ENCODE results near the gene LRBA.
"Not testable (repeated sequence)": the region's sequence is repeated elsewhere in the genome, so short reads cannot be mapped to it uniquely, and the experiment has no call there.

Gene LRBA

DNA sequence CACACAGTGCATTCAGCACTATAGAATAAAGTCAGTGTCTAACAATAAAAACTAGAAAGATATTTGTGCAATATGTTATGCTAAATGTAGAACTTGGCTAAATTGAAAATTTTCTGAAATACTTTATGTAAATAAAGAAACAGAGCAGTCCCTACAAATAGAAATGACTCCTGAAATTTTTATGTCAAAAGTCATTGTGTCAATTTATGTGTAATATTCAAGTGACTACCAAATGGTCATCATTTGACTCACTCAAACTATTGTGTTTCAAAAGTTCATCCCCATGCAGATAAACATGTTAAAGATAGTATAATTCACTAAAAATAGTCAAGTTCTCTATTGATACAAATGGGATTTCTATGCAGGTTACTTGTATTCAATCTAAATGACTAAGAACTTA is 17.9 kb downstream of the LRBA start:
- Histone ChIP-seq H3K9me2 (ENCODE audit: low read depth, low read length) (no peaks in the 10 kb centered on the region), H3K9me3 (ENCODE audit: low read length) (no peaks in the 10 kb centered on the region), H3K4me1 (ENCODE audit: insufficient read depth, low read length, severe bottlenecking) (peaks cover 22% of the 10 kb centered on the region), H3K36me3 (ENCODE audit: insufficient read depth, low read length) (peaks cover 5% of the 10 kb centered on the region; the same call in 1 of the 2 replicates), H2AFZ (ENCODE audit: low read length) (no peak overlapping the region), H3K9ac (ENCODE audit: low read length) (no peak overlapping the region), H3K79me2 (ENCODE audit: insufficient read depth, low read length) (peaks cover 79% of the 10 kb centered on the region), H3F3A (ENCODE audit: insufficient read depth, low read length) (no peaks in the 10 kb centered on the region), H3K4me2 (ENCODE audit: low read length) (no peak overlapping the region), H3K27ac (ENCODE audit: low read depth, low read length, poor library complexity, severe bottlenecking) (no peak overlapping the region), H4K20me1 (ENCODE audit: insufficient read depth, low read length) (no peaks in the 10 kb centered on the region), H3K27me3 (ENCODE audit: insufficient read depth, low read length) (no peaks in the 10 kb centered on the region), H3K4me3 (ENCODE audit: low read depth, low read length, poor library complexity, severe bottlenecking) (no peak overlapping the region)
- TF ChIP-seq, protein P1, sequence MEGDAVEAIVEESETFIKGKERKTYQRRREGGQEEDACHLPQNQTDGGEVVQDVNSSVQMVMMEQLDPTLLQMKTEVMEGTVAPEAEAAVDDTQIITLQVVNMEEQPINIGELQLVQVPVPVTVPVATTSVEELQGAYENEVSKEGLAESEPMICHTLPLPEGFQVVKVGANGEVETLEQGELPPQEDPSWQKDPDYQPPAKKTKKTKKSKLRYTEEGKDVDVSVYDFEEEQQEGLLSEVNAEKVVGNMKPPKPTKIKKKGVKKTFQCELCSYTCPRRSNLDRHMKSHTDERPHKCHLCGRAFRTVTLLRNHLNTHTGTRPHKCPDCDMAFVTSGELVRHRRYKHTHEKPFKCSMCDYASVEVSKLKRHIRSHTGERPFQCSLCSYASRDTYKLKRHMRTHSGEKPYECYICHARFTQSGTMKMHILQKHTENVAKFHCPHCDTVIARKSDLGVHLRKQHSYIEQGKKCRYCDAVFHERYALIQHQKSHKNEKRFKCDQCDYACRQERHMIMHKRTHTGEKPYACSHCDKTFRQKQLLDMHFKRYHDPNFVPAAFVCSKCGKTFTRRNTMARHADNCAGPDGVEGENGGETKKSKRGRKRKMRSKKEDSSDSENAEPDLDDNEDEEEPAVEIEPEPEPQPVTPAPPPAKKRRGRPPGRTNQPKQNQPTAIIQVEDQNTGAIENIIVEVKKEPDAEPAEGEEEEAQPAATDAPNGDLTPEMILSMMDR (IDR thresholded peaks at IDR 0.05; ENCODE audit: low read length), result no peak
- no peak for TF ChIP-seq EZH2 (IDR thresholded peaks at IDR 0.05; ENCODE audit: borderline replicate concordance, low read length)

DNA sequence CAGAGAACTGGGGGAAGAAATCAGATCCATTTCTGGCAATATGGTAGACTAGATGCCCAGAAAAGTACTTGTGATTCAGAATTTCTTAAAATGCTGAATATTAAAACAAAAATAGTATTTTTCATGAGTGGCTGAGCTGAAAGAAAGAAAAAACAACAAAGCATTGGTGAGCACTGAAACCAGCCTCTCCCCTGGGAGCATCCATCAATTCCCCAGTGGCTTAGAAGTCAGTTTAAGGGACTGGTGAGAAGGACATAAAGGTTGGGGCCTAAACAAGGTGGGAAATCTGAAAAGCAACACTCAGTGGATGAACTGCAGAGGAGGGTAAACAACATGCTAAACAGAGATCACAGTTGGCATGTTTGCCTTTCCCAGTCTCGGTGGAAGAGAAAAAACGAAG is 20.4 kb downstream of the LRBA start:
- Histone ChIP-seq H3F3A (ENCODE audit: insufficient read depth, low read length) (no peaks in the 10 kb centered on the region), H3K4me1 (ENCODE audit: insufficient read depth, low read length, severe bottlenecking) (peaks cover 13% of the 10 kb centered on the region), H3K9me2 (ENCODE audit: low read depth, low read length) (no peaks in the 10 kb centered on the region), H3K4me3 (ENCODE audit: low read depth, low read length, poor library complexity, severe bottlenecking) (no peak overlapping the region), H3K79me2 (ENCODE audit: insufficient read depth, low read length) (peaks cover 67% of the 10 kb centered on the region), H4K20me1 (ENCODE audit: insufficient read depth, low read length) (no peaks in the 10 kb centered on the region), H3K9me3 (ENCODE audit: low read length) (no peaks in the 10 kb centered on the region), H3K4me2 (ENCODE audit: low read length) (no peak overlapping the region), H3K36me3 (ENCODE audit: insufficient read depth, low read length) (peaks cover 13% of the 10 kb centered on the region; the same call in 1 of the 2 replicates), H3K9ac (ENCODE audit: low read length) (no peak overlapping the region), H3K27me3 (ENCODE audit: insufficient read depth, low read length) (no peaks in the 10 kb centered on the region), H2AFZ (ENCODE audit: low read length) (no peak overlapping the region), H3K27ac (ENCODE audit: low read depth, low read length, poor library complexity, severe bottlenecking) (no peak overlapping the region)
- no peak for TF ChIP-seq EZH2 (IDR thresholded peaks at IDR 0.05; ENCODE audit: borderline replicate concordance, low read length)
- TF ChIP-seq, protein P1 (IDR thresholded peaks at IDR 0.05; ENCODE audit: low read length), result no peak

DNA sequence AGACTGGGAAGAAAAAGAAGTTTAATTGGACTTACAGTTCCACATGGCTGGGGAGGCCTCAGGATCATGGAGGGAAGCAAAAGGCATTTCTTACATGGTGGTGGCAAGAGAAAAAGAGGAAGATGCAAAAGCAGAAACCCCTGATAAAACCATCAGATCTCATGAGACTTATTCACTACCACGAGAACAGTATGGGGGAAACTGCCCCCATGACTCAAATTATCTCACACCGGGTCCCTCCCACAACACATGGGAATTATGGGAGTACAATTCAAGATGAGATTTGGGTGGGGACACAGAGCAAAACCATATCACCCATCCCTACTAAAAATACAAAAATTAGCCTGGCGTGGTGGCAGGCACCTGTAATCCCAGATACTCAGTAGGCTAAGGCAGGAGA is 21.5 kb downstream of the LRBA start:
- not testable (repeated sequence) for H2AFZ ChIP-seq (ENCODE audit: low read length); H3K4me3 ChIP-seq (ENCODE audit: low read depth, low read length, poor library complexity, severe bottlenecking); H4K20me1 ChIP-seq (ENCODE audit: insufficient read depth, low read length); H3K27ac ChIP-seq (ENCODE audit: low read depth, low read length, poor library complexity, severe bottlenecking); H3F3A ChIP-seq (ENCODE audit: insufficient read depth, low read length); H3K4me2 ChIP-seq (ENCODE audit: low read length); H3K27me3 ChIP-seq (ENCODE audit: insufficient read depth, low read length); H3K9ac ChIP-seq (ENCODE audit: low read length); H3K4me1 ChIP-seq (ENCODE audit: insufficient read depth, low read length, severe bottlenecking); H3K9me3 ChIP-seq (ENCODE audit: low read length); H3K9me2 ChIP-seq (ENCODE audit: low read depth, low read length)
- peaks cover 13% of the 10 kb centered on the region; the same call in 1 of the 2 replicates for H3K36me3 ChIP-seq (ENCODE audit: insufficient read depth, low read length)
- H3K79me2 ChIP-seq (ENCODE audit: insufficient read depth, low read length), result peaks cover 56% of the 10 kb centered on the region

DNA sequence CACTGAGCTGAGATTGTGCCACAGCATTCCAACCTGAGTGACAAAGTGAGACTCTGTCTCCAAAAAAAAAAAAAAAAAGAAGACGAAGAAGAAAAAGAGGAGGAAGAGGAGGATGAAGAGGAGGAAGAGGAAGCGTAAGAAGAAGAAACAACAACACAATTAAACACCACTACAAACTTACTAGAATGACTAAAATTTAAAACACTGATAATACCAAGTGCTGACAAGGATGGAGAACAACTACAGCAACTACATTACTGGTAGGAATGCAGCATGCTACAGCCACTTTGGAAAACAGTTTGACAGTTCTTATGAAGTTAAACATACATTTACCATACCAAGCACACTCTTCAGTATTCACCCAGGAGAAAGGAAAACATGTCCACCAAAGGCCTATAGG is 24.1 kb downstream of the LRBA start:
- H3K36me3 ChIP-seq (ENCODE audit: insufficient read depth, low read length), result peaks cover 13% of the 10 kb centered on the region; the same call in 1 of the 2 replicates
- H3K79me2 ChIP-seq (ENCODE audit: insufficient read depth, low read length), result peaks cover 42% of the 10 kb centered on the region
- no peaks in the 10 kb centered on the region for H4K20me1 ChIP-seq (ENCODE audit: insufficient read depth, low read length)
- no peak overlapping the region for H3K4me3 ChIP-seq (ENCODE audit: low read depth, low read length, poor library complexity, severe bottlenecking)
- H3K9me2 ChIP-seq (ENCODE audit: low read depth, low read length), result no peaks in the 10 kb centered on the region
- H3F3A ChIP-seq (ENCODE audit: insufficient read depth, low read length), result no peaks in the 10 kb centered on the region
- no peaks in the 10 kb centered on the region for H3K4me1 ChIP-seq (ENCODE audit: insufficient read depth, low read length, severe bottlenecking)
- no peak overlapping the region for H3K9ac ChIP-seq (ENCODE audit: low read length)
- no peak for TF ChIP-seq EZH2 (IDR thresholded peaks at IDR 0.05; ENCODE audit: borderline replicate concordance, low read length)
- TF ChIP-seq, protein P1 (IDR thresholded peaks at IDR 0.05; ENCODE audit: low read length), result no peak
- no peaks in the 10 kb centered on the region for H3K27me3 ChIP-seq (ENCODE audit: insufficient read depth, low read length)
- H3K9me3 ChIP-seq (ENCODE audit: low read length), result no peaks in the 10 kb centered on the region
- H3K27ac ChIP-seq (ENCODE audit: low read depth, low read length, poor library complexity, severe bottlenecking), result no peak overlapping the region
- no peak overlapping the region for H3K4me2 ChIP-seq (ENCODE audit: low read length)
- no peak overlapping the region for H2AFZ ChIP-seq (ENCODE audit: low read length)

Measured in OCI-LY1 (cell line).